ENCODE results near the gene ARHGAP15.

Gene ARHGAP15

GRCh38 chr2:143764706-143765105 lies 635.5 kb downstream of the ARHGAP15 start:
- DNase-seq (ENCODE audit: low read depth in 2 of 2), result no peak

GRCh38 chr2:143768991-143769390 lies 639.8 kb downstream of the ARHGAP15 start:
- DNase-seq (ENCODE audit: low read depth in 2 of 2), result no peak

GRCh38 chr2:143771939-143772338 lies 642.7 kb downstream of the ARHGAP15 start:
- DNase-seq (ENCODE audit: low read depth in 2 of 2), result no peak

GRCh38 chr2:143776526-143777297 lies 647.5 kb downstream of the ARHGAP15 start:
- no peak for DNase-seq (ENCODE audit: low read depth in 2 of 2)

GRCh38 chr2:143779021-143779420 lies 649.8 kb downstream of the ARHGAP15 start:
- DNase-seq (ENCODE audit: low read depth in 2 of 2), result no peak

- DNase-seq (ENCODE audit: low read depth in 2 of 2), result no peak
These were observed 657.0 kb downstream of the ARHGAP15 start for GRCh38 chr2:143786026-143786765.

- DNase-seq (ENCODE audit: low read depth in 2 of 2), result no peak
These were observed 658.5 kb downstream of the ARHGAP15 start for GRCh38 chr2:143787674-143788073.

- no peak for DNase-seq (ENCODE audit: low read depth in 2 of 2)
These were observed 663.4 kb downstream of the ARHGAP15 start for GRCh38 chr2:143792602-143793001.

- DNase-seq (ENCODE audit: low read depth in 2 of 2), result no peak
These were observed 664.2 kb downstream of the ARHGAP15 start for GRCh38 chr2:143793381-143793780.

GRCh38 chr2:143796051-143796450 lies 666.8 kb downstream of the ARHGAP15 start:
- no peak for DNase-seq (ENCODE audit: low read depth in 2 of 2)

GRCh38 chr2:143801561-143801960 lies 672.3 kb downstream of the ARHGAP15 start:
- no peak for DNase-seq (ENCODE audit: low read depth in 2 of 2)

GRCh38 chr2:143802242-143802641 lies 673.0 kb downstream of the ARHGAP15 start:
- DNase-seq (ENCODE audit: low read depth in 2 of 2), result no peak

GRCh38 chr2:143802871-143803650 lies 673.8 kb downstream of the ARHGAP15 start:
- DNase-seq (ENCODE audit: low read depth in 2 of 2), result no peak

- no peak for DNase-seq (ENCODE audit: low read depth in 2 of 2)
These were observed 674.7 kb downstream of the ARHGAP15 start for GRCh38 chr2:143803936-143804335.

- no peak for DNase-seq (ENCODE audit: low read depth in 2 of 2)
These were observed 676.4 kb downstream of the ARHGAP15 start for GRCh38 chr2:143805666-143806065.

- no peak for DNase-seq (ENCODE audit: low read depth in 2 of 2)
These were observed 678.0 kb downstream of the ARHGAP15 start for GRCh38 chr2:143807192-143807591.

- no peak for DNase-seq (ENCODE audit: low read depth in 2 of 2)
These were observed 678.5 kb downstream of the ARHGAP15 start for GRCh38 chr2:143807671-143808070.

GRCh38 chr2:143808166-143808565 lies 678.9 kb downstream of the ARHGAP15 start:
- DNase-seq (ENCODE audit: low read depth in 2 of 2), result no peak

GRCh38 chr2:143815082-143815481 lies 685.9 kb downstream of the ARHGAP15 start:
- no peak for DNase-seq (ENCODE audit: low read depth in 2 of 2)

- no peak for DNase-seq (ENCODE audit: low read depth in 2 of 2)
These were observed 687.7 kb downstream of the ARHGAP15 start for GRCh38 chr2:143816916-143817315.
